A673 (cell line): ENCODE results near the gene GNG7.

Experiments used
- CTCF ChIP-seq: fragments of 300-800, 200-600 bp; sonication (generic); conservative IDR thresholded peaks from 2 replicates; pipeline ENCODE4 v1.5.1; 2017; ENCODE audit warnings: low read depth, mild to moderate bottlenecking, antibody characterized with exemption, low read length, moderate library complexity, mixed read lengths
- EZH2 ChIP-seq: fragments of 200-600 bp; sonication (generic); IDR thresholded peaks from 2 replicates; pipeline ENCODE4 v1.6.1; 2017; ENCODE audit warnings: borderline replicate concordance, low read depth, mild to moderate bottlenecking, mixed read lengths, antibody characterized with exemption, low read length; ENCODE audit not compliant: poor library complexity, severe bottlenecking

GRCh38 chr19:2652504-2653099 is 49.9 kb downstream of the GNG7 start:
- no peak for TF ChIP-seq CTCF
- no peak for TF ChIP-seq EZH2
